Stomach (tissue), 19 donors: ENCODE results near the gene CPLANE1. TPM values are rescaled to one million over a fixed set of nuclear protein-coding genes. Genes with fewer than 3 reads are reported as not detected.
"Not testable (repeated sequence)": the region's sequence is repeated elsewhere in the genome, so short reads cannot be mapped to it uniquely, and the experiment has no call there.

Experiments used
- DNase-seq, 2 donors: peaks; one replicate each; pipeline versions ENCODE4 v3.0.0 to v3.0.0-alpha.2; 2013 to 2019
- H3K27ac ChIP-seq, 5 donors: fragments of 200-600 bp in 4 of 5; sonication (generic) in 4 of 5; one replicate each; pipeline ENCODE4 v1.5.1; 2013 to 2019; ENCODE audit warnings: mild to moderate bottlenecking in 1 of 5, moderate library complexity in 1 of 5
- H3K27me3 ChIP-seq, 3 donors: fragments of 200-600 bp; sonication (generic); one replicate each; pipeline ENCODE4 v1.5.1; 2017 to 2019; ENCODE audit warnings: mixed run types in 1 of 3
- H3K36me3 ChIP-seq, 4 donors: fragments of 200-600 bp; sonication (generic); 1 replicate in 3 of 4; 2 replicates in 1 of 4; pipeline ENCODE4 v1.5.1; 2016 to 2019
- H3K4me1 ChIP-seq, 4 donors: fragments of 200-600 bp; sonication (generic); one replicate each; pipeline ENCODE4 v1.5.1; 2016 to 2019
- H3K4me3 ChIP-seq, 4 donors: fragments of 200-600 bp; sonication (generic) in 3 of 4; one replicate each; pipeline ENCODE4 v1.5.1; 2016 to 2019; ENCODE audit warnings: mild to moderate bottlenecking in 1 of 4
- H3K9me3 ChIP-seq, 4 donors: fragments of 200-600 bp; sonication (generic); one replicate each; pipeline ENCODE4 v1.5.1; 2016 to 2019
- EP300 ChIP-seq: sonication (generic); formaldehyde crosslinking; IDR thresholded peaks from one replicate; pipeline ENCODE4 v1.6.1; 2017; ENCODE audit warnings: antibody characterized with exemption
- POLR2A ChIP-seq, 4 donors: fragments of 450-650 bp; IDR thresholded peaks; one replicate each; pipeline ENCODE4 v1.6.1; 2016; ENCODE audit warnings: antibody characterized with exemption in 4 of 4, control low read depth in 2 of 4, mild to moderate bottlenecking in 1 of 4, moderate library complexity in 1 of 4
- POLR2AphosphoS5 ChIP-seq, 3 donors: sonication (generic); formaldehyde crosslinking; IDR thresholded peaks; one replicate each; pipeline ENCODE4 v1.6.1; 2016; ENCODE audit warnings: antibody characterized with exemption in 3 of 3
- WGBS, 5 donors: extraction: QIAGEN DNeasy Blood & Tissue Kit in 3 of 5; methylation state at CpG; one replicate each; pipeline versions ENCODE4 v1.1.5 to v1.1.7; 2013 to 2018; 5-methylcytosine and 5-hydroxymethylcytosine counted together
- intact Hi-C: fragments of 100-400 bp; cut with DNase I; formaldehyde crosslinking; loops from one replicate; pipeline ENCODE4 v1.15.1; 2023; ENCODE audit warnings: low total_unique reads
- long read RNA-seq, 10 donors: transcript quantifications; one replicate each; lab custom pipeline, GENCODE V29; 2026
- polyA plus RNA-seq, 3 donors: library from polyadenylated mRNA; stranded (reverse); fragments of 200-250 nt; gene quantifications; one replicate each; pipeline ENCODE4 v1.2.3, GENCODE V29; 2013
- total RNA-seq, 5 donors: library from RNA; depleted of rRNA; stranded (reverse); fragments of >200 nt; gene quantifications; one replicate each; pipeline versions ENCODE4 v1.1.0 to v1.2.3, GENCODE V29; 2014 to 2016
- TF ChIP-seq, protein P1 (sequence below), 7 experiments: fragments of 450-650 bp in 4 of 7; fragments of 200-600 bp in 3 of 7; sonication (generic) in 3 of 7; IDR thresholded peaks; one replicate each; pipeline ENCODE4 v1.5.1; 2016 to 2019; ENCODE audit warnings: antibody characterized with exemption in 7 of 7, control low read depth in 2 of 7, mild to moderate bottlenecking in 1 of 7
- donor health status: healthy with polysubstance abuse.
- donor health status: Bipolar disorder and iron deficiency.
- donor health status: healthy.

The CPLANE1 gene
- 10 to 100 TPM in 4 of 5 donors, 1 to 10 TPM in 1; 9.0 to 53.2 (median 25.0) TPM for total RNA-seq
- polyA plus RNA-seq: 1 to 10 TPM; 1.2 to 3.1 (median 2.6) TPM
- long read RNA-seq, donor 1: 0 reads
- long read RNA-seq, donor 2: 0 reads
- long read RNA-seq, donor 3: 0 reads
- long read RNA-seq, donor 4: 0 reads
- long read RNA-seq, donor 5: 0 reads
- long read RNA-seq, donor 6: 0 reads
- long read RNA-seq, donor 7: 0 reads
- long read RNA-seq, donor 8: 0 reads
- long read RNA-seq, donor 9: 0 reads
- long read RNA-seq, donor 10: 0 reads

DNA sequence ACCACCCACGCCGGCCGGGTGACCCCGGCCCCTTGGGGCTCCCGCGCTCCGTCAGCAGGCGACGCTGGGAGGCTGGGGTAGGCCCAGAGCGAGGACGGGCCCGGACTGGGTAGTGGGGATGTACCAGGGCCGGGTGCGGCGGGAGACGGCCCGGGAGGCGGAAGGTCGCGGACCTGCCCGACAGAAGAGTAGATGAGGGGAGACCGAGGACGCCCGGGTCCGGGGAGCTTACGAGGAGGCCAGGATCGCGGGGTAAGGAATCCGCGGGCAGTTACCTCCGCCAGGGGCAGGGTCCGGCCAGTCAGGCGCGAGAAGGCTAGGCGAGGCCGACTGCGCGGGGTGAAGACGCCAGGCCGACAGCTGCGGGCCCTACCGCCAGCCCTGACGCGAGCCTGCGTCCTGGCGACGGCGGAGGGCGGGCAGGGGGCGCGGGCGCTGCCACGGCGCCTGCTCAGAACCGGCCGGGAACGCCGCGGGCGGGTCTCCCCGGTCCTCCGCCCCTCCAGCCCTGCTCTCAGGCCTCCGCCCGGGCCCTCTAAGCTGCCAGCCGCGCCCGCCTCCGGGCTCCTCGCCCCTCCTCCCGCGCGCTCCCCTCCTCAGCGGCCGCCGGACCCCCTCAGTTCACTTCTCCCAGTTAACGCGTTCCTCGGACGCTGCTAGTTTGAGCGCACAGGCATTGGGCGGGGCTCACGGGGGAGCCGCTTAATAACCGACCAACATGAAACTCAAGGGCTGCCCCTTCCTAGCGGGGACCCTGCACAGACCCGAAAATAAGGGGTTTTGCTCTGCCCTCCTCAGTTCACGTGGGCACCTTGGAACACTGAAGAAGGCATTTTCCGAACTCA, at the start of gene CPLANE1:
CPLANE1 (minus strand) TSS at position 407 of the 845 bp plus-strand sequence. CDS start 1,678 bp downstream, outside the sequence.
- no peaks in the 10 kb centered on the region for H3K9me3 ChIP-seq
- H3K27ac ChIP-seq: peak within 1 kb of the TSS; percentile 90 to 95 (median 92)
- DNase-seq: peak; percentile 78 to 96
- H3K4me1 ChIP-seq: peaks cover 11 to 40% (median 27%) of the 10 kb centered on the region in 4 donors
- 1% methylated on average over 61 to 88 of the region's 88 CpGs for WGBS, 5 donors
- TF ChIP-seq EP300: no peak
- TF ChIP-seq POLR2A (IDR thresholded peaks at IDR 0.05): no peak
- TF ChIP-seq, protein P1, sequence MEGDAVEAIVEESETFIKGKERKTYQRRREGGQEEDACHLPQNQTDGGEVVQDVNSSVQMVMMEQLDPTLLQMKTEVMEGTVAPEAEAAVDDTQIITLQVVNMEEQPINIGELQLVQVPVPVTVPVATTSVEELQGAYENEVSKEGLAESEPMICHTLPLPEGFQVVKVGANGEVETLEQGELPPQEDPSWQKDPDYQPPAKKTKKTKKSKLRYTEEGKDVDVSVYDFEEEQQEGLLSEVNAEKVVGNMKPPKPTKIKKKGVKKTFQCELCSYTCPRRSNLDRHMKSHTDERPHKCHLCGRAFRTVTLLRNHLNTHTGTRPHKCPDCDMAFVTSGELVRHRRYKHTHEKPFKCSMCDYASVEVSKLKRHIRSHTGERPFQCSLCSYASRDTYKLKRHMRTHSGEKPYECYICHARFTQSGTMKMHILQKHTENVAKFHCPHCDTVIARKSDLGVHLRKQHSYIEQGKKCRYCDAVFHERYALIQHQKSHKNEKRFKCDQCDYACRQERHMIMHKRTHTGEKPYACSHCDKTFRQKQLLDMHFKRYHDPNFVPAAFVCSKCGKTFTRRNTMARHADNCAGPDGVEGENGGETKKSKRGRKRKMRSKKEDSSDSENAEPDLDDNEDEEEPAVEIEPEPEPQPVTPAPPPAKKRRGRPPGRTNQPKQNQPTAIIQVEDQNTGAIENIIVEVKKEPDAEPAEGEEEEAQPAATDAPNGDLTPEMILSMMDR (IDR thresholded peaks at IDR 0.05): peak in 1 of 7 experiments; percentile 7
- peak in 2 of 3 donors; percentile 63 to 78 for TF ChIP-seq POLR2AphosphoS5 (IDR thresholded peaks at IDR 0.05)
- no peaks in the 10 kb centered on the region for H3K36me3 ChIP-seq
- no peaks in the 10 kb centered on the region for H3K27me3 ChIP-seq
- intact Hi-C loops: no loop called here
- peak within 1 kb of the TSS; percentile 67 to 81 (median 76) for H3K4me3 ChIP-seq

DNA sequence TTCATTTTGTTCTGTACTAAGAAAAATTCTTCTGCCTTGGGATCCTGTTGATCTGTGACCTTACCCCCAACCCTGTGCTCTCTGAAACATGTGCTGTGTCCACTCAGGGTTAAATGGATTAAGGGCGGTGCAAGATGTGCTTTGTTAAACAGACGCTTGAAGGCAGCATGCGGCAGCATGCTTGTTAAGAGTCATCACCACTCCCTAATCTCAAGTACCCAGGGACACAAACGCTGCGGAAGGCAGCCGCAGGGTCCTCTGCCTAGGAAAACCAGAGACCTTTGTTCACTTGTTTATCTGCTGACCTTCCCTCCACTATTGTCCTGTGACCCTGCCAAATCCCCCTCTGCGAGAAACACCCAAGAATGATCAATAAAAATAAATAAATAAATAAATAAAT, 47.1 kb upstream of the CPLANE1 start:
- H3K4me1 ChIP-seq, H3K9me3 ChIP-seq, H3K27me3 ChIP-seq, H3K27ac ChIP-seq, intact Hi-C loops, DNase-seq, H3K4me3 ChIP-seq: not testable (repeated sequence)
- WGBS, 5 donors: 84 to 96% (median 91%) methylated on average over 6 to 7 of the region's 7 CpGs
- H3K36me3 ChIP-seq: peaks cover 43 to 92% (median 83%) of the 10 kb centered on the region in 4 donors

DNA sequence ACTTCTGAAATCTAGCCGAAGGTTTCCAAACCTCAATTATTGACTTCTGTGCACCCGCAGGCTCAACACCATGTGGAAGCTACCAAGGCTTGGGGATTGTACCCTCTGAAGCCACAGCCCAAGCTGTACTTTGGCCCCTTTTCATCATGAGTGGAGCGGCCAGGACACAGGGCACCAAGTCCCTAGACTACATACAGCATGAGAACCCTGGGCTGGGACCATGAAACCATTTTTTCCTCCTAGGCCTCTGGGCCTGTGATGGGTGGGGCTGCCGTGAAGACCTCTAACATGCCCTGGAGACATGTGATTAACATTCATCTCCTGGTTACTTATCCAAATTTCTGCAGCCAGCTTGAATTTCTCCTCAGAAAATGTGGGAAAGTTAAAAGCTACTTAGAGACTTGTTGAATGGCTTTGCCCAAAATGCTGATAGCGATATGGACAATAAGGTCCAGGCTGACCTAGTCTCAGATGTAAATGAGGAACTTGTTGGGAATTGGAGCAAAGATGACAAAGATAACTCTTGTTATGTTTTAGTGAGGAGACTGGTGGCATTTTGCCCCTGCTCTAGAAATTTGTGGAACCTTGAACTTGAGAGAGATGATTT, 34.1 kb upstream of the CPLANE1 start:
- Histone ChIP-seq H3K36me3 (no peaks in the 10 kb centered on the region), H3K4me1 (no peaks in the 10 kb centered on the region), H3K9me3 (peaks cover 0 to 40% (median 18%) of the 10 kb centered on the region in 4 donors), H3K27me3 (no peaks in the 10 kb centered on the region), H3K4me3 (no peak overlapping the region), H3K27ac (no peak overlapping the region)
- 93 to 98% (median 96%) methylated on average over 4 to 5 of the region's 5 CpGs for WGBS, 5 donors
- intact Hi-C loops: no loop called here
- no peak for DNase-seq
- TF ChIP-seq, protein P1 (IDR thresholded peaks at IDR 0.05): no peak
- TF ChIP-seq EP300 (no peak), POLR2AphosphoS5 (IDR thresholded peaks at IDR 0.05) (no peak), POLR2A (IDR thresholded peaks at IDR 0.05) (no peak)

DNA sequence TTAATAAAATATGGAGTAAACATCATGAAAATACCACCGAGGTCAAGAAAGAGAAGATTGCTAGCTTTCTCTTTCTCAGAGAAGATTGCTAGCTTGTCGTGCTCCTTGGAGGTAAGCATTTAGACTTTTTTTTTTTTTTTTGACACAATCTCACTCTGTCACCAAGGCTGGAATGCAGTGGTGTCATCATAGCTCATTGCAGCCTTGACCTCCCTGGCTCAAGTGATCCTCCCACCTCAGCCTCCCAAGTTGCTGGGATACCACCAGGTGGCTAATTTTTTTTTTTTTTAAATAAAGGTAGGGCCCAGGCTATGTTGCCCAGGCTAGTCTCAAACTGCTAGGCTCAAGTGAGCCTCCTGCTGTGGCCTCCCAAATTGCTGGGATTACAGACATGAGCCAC, 26.3 kb upstream of the CPLANE1 start:
- Histone ChIP-seq H3K36me3 (no peaks in the 10 kb centered on the region), H3K27ac (no peak overlapping the region), H3K9me3 (peaks cover 0 to 19% (median 10%) of the 10 kb centered on the region in 4 donors), H3K4me1 (no peaks in the 10 kb centered on the region), H3K4me3 (no peak overlapping the region), H3K27me3 (no peaks in the 10 kb centered on the region)
- TF ChIP-seq POLR2AphosphoS5 (IDR thresholded peaks at IDR 0.05) (no peak), EP300 (no peak), POLR2A (IDR thresholded peaks at IDR 0.05) (no peak)
- TF ChIP-seq, protein P1 (IDR thresholded peaks at IDR 0.05): no peak
- DNase-seq: no peak
- 76 to 93% (median 84%) methylated on average over 2 of the region's 2 CpGs for WGBS, 5 donors
- intact Hi-C loops: no loop called here
